Heart left ventricle (tissue), 13 donors: Measurements from ENCODE around the gene RUNX2.

Experiments used
- POLR2A ChIP-seq, 2 donors: fragments of 450-650 bp; IDR thresholded peaks; one replicate each; pipeline ENCODE4 v1.6.1; 2017; ENCODE audit warnings: antibody characterized with exemption in 2 of 2, mild to moderate bottlenecking in 2 of 2, moderate library complexity in 2 of 2
- TF ChIP-seq, protein P1 (sequence below), 12 donors: fragments of 200-600 bp; sonication (generic) in 4 of 12; IDR thresholded peaks; one replicate each; pipeline versions ENCODE4 v1.5.0 to v1.8.0; 2018 to 2022; ENCODE audit warnings: antibody characterized with exemption in 12 of 12, mild to moderate bottlenecking in 5 of 12
- donor health status: ischemic (EF 13 %, LVEDD 7.1; RV severe dilation, severe dysfunction).
- donor health status: DM: no; HTN: yes; CAD: no.
- donor health status: DM: no; HTN: no; CAD: no.
- donor health status: ischemic (EF 25% LVEDD 6.9; RV normal size, moderate dysfunction).
- donor health status: ischemic (EF 25% LVEDD 5.7; RV mildly dilated, moderate dysfunction).
- donor health status: ischemic (EF 35%, LVEDD 5.7; RV mildly dilated, moderate dysfunction).
- donor health status: nonischemic (EF 11% LVEDD 7.7; RV severe dilation, severe dysfunction).
- donor health status: DM: yes; HTN: yes; CAD: no.
- donor health status: PGD.
- donor health status: ischemic (EF 29% LVEDD 5.4; RV normal size, mild dysfunction).
- donor health status: nonischemic (EF 23%, LVEDD 6.1; RV moderate dilation, normal function).

DNA sequence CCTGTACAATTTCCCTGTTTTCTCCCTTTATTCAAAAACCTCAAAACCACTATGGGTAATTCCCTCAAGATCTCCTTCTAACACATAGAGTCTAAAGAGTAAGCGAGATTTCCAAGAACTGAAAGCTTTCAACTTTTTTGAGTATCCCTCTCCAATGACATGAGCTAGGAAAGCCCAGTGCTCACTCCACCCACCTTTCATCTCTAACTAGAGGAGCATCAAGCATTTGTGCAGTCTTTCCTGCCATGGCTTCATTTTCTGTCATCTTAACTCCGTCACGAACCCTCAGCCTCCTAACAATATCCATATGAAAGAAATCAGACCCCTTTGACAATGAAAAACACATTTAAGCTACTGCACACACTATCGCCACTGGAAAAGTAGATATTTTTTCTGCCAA is 141.5 kb downstream of the RUNX2 start:
- TF ChIP-seq POLR2A (IDR thresholded peaks at IDR 0.05), result no peak
- TF ChIP-seq, protein P1, sequence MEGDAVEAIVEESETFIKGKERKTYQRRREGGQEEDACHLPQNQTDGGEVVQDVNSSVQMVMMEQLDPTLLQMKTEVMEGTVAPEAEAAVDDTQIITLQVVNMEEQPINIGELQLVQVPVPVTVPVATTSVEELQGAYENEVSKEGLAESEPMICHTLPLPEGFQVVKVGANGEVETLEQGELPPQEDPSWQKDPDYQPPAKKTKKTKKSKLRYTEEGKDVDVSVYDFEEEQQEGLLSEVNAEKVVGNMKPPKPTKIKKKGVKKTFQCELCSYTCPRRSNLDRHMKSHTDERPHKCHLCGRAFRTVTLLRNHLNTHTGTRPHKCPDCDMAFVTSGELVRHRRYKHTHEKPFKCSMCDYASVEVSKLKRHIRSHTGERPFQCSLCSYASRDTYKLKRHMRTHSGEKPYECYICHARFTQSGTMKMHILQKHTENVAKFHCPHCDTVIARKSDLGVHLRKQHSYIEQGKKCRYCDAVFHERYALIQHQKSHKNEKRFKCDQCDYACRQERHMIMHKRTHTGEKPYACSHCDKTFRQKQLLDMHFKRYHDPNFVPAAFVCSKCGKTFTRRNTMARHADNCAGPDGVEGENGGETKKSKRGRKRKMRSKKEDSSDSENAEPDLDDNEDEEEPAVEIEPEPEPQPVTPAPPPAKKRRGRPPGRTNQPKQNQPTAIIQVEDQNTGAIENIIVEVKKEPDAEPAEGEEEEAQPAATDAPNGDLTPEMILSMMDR (IDR thresholded peaks at IDR 0.05), result no peak
